Camera-type eye (tissue), 1 donor: Measurements from ENCODE around the gene RPTN. TPM values are rescaled to one million over a fixed set of nuclear protein-coding genes. Genes with fewer than 3 reads are reported as not detected.

ENCODE experiments used
- total RNA-seq: library from RNA; depleted of rRNA; stranded (reverse); fragments of >200 nt; gene quantifications from one replicate; pipeline ENCODE4 v1.2.3, GENCODE V29; 2014

Gene RPTN, protein sequence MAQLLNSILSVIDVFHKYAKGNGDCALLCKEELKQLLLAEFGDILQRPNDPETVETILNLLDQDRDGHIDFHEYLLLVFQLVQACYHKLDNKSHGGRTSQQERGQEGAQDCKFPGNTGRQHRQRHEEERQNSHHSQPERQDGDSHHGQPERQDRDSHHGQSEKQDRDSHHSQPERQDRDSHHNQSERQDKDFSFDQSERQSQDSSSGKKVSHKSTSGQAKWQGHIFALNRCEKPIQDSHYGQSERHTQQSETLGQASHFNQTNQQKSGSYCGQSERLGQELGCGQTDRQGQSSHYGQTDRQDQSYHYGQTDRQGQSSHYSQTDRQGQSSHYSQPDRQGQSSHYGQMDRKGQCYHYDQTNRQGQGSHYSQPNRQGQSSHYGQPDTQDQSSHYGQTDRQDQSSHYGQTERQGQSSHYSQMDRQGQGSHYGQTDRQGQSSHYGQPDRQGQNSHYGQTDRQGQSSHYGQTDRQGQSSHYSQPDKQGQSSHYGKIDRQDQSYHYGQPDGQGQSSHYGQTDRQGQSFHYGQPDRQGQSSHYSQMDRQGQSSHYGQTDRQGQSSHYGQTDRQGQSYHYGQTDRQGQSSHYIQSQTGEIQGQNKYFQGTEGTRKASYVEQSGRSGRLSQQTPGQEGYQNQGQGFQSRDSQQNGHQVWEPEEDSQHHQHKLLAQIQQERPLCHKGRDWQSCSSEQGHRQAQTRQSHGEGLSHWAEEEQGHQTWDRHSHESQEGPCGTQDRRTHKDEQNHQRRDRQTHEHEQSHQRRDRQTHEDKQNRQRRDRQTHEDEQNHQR
- not detected for total RNA-seq

DNA sequence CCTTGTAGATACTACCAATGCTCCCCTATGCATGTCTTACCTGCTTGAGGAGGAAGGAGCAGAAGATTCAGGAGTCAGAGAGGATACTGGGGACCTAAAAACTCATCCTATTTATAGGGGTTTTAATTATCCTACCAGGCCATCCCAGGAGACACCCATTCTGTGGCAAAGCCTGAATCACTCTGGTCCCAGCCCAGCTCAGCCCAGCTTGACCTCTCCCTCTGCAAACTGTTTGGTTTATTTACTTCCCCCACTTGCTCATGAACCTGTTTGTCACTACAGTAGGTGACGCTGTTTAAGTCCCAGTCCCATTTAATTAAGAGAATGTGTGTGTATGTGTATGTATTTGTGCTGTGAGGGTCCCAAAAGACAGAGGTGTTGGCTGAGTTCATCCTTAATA, at the start of gene RPTN:
Gene RPTN (minus strand): TSS at position 85 of the 400 bp plus-strand sequence. CDS start 1,339 bp downstream, outside the sequence.

DNA sequence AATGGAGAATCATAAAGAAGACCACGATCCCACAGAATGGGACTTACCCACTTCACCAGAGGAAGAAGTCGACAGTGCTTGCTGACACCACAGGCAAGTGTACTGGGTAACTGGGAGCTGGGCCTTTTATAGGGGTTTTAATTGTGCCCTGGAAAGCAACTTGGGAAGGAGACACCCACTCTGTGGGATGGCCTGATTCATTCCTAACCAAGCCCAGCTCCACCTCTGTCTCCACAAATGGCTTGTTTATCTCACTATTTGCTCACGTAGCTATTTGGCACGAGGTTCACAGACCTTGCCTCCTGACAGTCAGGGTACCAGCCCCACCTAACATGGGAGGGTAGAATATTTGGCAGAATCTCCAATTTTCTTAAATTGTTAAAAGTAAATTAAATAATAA, 43.7 kb downstream of the RPTN start, which contains the start of gene TCHH:
Gene TCHH (minus strand): TSS at position 101 of the 400 bp plus-strand sequence. CDS start 1,364 bp downstream, outside the sequence.

Other genes with a start within 250 kb of the RPTN start
- 23.2 TPM for gene THEM4, start 249.7 kb downstream of the RPTN start, total RNA-seq
- gene S100A10, start 165.4 kb downstream of the RPTN start, total RNA-seq = 71.2 TPM
- 13.1 TPM for gene S100A11, start 122.2 kb downstream of the RPTN start, total RNA-seq
- gene TCHHL1, start 70.2 kb downstream of the RPTN start, total RNA-seq = not detected
- 0.66 TPM for gene TCHH, start 43.8 kb downstream of the RPTN start, total RNA-seq
- gene HRNR, start 65.0 kb upstream of the RPTN start, total RNA-seq = not detected
- gene FLG, start 166.0 kb upstream of the RPTN start, total RNA-seq = 1.3 TPM
- gene FLG2, start 200.8 kb upstream of the RPTN start, total RNA-seq = 0.88 TPM